Measurements from ENCODE around the gene ARHGAP40.

Gene ARHGAP40

DNA sequence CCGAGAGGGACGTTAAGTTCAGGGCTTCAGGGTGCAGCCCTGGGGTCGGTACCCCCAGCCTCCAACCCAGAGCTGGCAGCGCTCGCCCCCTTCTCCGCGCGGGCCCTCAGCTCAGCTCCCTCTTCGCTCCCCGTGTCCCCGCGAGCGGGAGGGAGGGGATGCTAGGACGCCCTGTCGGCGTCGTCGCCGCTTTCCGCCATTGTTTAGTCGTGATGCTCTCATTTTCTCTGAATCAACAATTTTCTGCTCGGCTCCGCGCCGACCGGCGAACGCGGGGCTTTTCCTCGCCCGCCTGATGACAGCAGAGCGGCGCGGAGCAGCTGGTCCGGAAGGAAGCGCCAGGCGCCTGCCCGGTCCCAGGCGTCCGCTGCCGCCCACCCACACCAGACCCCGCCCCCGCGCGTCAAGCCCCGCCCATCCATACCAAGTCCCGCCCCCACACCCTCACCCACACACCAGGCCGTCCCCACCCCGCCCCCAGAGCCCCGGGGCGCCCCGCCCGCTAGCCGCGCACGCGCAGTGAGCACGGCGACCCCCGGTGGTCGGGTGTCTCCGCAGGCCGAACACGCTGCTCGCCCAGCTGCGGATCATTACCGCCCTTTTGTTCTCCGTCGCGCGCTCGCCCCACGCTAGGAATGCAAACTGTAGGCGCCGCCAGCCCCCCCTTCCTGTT is 72.6 kb downstream of the ARHGAP40 start:
- peak in 3 of 4 experiments; percentile 47 to 60 (median 55) for DNase-seq (ENCODE audit: low read depth in 4 of 4, low spot score in 1 of 4)

DNA sequence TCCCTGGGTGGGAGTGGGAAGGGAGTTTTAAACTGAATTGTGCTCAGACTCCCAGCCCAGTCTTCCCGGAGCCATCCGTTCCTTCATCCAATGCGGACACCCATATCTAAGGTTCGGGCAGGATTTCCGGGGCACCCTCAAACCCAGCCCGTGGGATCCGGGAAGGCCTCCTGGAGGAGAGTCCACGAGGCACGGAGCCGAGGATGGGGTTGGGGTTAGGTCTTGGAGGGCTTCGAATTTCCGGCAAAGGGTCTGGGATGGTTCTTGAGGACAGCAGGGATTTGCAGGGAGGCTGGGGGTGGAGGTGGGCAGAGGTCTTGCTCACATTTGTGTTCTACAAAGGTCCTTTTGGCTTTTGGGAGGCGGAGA is 73.1 kb downstream of the ARHGAP40 start:
- no peak for DNase-seq (ENCODE audit: low read depth in 4 of 4, low spot score in 1 of 4)

DNA sequence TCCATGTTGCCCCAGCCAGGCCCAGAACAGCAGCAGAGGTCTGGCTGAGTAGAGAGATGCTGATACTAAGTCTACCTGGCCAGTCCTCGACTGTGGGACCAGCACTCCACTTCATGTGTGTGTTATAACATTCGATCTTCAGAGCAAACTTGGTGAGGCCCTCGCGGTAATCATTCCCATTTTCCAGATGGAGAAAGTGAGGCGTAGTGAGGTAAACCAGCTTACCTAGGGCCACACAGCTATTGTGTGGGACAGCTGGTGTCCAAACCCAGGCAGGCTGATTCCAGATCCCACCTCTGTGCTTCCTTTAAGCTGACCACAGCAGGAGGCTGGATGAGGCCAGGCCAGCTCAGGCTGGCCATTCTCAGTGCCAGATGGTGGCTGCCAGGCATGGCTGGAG is 75.0 kb downstream of the ARHGAP40 start:
- DNase-seq (ENCODE audit: low read depth in 4 of 4, low spot score in 1 of 4): no peak

DNA sequence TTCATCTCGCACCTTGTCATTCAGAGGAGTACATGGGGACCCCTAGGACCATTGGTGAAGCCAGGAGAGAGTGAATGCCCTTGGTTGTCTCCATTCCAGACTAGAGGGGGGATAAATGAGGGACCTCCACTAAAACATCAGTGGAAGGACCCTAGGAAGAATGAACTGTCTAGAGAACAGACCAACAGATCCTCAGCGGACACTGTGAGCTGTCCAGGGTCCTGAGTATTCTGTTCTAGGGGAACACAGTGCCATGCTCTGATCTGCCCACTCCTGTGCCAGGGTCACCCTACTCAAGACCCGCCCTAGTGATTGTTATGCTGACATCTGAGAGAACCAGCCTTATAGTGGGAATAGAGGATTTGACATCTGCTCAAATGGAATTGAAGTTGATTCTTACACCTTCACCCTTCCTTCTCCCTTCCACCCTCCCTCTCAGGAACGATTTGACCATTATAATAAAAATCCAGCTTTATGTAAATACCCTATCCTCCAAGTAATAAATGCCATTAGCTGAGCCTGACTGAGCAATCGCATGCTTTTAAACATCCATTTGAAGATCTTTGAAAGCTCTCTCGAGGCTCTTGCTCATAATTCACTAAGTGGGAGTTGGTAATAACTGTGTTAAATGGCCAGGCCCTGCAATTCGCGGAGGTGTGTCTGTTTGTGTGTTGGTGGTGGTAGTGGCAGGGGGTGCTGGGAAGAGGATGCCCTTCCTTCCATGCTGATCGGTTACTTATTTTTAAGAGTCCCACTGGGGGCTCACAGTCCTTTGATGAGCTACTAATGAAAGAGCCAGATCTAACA is 79.1 kb downstream of the ARHGAP40 start:
- DNase-seq (ENCODE audit: low read depth in 4 of 4, low spot score in 1 of 4): no peak

DNA sequence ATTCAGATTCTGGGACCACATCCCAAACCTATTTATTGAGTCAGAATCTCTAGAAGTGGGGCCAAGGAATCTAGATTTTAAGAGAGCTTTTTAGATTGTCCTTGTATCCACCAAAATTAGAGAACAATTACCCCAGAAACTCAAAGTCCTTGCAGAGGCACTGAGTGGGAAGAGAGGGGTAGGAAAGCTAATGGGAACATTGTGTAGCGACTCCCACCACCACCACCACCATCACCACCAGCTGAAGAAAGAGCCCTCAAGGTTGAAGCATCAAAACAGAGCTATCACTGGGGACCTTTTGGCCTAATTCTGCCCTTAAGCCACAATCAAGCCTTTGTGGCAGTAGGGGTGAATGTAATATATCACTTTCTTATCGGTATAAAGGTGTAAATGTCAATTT is 83.7 kb downstream of the ARHGAP40 start:
- DNase-seq (ENCODE audit: low read depth in 4 of 4, low spot score in 1 of 4): no peak

DNA sequence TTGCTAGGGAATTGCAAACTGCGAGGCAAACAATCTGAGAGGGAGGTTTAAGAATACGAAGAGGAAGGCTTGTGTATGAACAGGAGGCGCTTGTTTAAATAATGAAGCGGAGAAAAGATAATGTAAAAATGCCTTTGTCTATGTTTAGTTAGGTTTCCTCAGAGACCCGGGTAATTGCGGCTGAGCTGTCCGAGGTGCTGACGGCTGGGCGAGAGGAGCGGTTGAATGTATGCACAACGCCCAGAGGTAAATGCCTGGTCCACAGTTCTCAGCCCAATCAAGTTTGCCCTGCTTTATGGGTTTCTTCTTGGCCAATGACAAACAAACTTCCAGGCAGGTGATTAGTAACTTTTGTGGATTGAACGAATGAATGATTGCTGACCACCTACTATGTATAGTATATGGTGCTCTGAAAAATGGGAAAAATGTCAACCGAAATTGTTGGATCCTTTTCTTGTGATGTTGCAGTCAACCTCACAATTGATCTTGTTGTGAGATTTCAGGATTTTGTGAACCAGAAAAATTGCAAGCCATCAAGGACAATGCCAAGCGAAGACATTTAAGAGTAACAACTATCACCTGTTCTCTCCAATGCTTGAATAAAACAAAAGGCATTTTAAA is 84.4 kb downstream of the ARHGAP40 start:
- DNase-seq (ENCODE audit: low read depth in 4 of 4, low spot score in 1 of 4): peak in 1 of 4 experiments; percentile 14

DNA sequence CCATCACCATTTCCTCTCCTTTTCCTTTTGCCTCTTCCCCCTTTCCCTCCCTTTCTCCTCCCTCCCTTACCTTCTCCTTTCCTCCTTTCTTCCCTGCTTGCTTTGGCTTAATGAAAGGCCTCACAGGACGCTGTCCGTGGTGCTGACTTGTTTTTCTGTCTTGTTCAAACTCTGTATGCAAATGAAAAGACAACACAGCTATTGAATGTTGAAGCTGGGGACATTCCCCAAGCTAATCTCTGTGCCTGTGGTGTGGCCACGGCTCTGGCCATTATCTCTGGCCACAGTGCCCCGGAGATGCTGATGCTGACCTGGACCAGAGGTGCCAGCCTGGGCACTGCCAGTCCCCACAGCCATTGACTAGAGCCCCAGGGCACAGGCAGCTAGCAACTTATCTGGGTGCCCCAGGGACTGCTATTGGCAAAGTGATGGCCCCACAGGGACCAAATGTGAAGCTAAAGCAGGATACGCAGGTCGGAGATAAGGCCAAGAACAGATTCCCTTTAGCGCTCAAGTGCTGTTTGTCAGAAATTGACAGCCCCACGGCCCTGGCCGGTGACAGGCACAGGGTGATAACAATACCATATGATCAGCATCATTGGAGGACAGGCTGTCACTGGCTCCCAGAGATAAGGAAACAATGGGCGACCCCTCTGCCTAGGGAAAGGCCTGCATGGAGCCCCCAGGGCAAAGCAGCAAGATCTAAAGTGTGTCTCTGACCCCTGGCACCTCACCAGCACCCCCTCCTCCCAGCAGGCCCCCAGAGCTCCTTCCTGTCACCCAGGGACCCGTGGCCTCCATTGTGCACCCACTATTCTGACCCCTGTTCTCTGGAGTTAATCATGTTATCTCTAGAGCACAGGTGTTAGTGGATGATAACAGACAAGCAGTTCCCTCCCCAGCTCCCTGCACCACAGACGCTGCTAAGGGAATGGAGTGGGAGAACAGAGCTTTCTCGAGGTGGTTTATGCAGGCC is 91.1 kb downstream of the ARHGAP40 start:
- DNase-seq (ENCODE audit: low read depth in 4 of 4, low spot score in 1 of 4): peak in 3 of 4 experiments; percentile 16 to 34 (median 25)

DNA sequence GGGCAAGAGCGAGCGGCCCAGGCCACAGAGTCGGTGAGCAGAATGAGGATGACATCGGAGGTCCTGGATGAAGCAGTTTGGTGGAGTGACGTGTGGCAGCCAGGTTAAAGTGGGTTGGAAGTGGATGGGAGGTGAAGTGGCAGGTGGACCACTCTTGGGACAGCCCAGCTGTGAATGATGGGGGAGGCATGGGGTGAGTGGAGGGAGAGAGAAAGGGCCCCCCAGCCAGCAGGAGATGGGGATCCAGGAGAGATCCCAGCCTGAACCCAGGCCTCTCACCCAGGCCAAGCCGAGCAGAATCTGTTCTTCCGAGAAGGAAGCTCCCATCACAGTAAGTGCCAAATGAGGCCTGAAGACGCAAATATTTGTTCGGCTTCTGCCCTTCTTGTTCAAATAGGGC is 95.7 kb downstream of the ARHGAP40 start:
- no peak for DNase-seq (ENCODE audit: low read depth in 4 of 4, low spot score in 1 of 4)

DNA sequence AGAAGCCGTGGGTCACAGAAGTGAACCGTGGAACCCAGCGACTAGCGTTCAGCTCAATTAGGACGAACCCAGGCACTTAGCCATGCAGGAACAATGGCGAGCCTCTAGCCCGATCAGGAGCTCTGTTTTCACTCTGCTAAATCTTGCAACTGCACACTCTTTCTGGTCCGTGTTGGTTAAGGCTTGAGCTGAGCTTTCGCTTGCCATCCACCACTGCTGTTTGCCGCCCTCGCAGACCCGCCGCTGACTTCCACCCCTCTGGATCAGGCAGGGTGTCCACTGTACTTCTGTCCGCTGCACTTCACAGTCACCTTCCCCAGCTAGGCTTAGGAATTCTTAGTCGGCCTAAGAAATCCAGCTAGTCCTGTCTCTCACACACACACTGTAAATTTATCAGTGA is 96.9 kb downstream of the ARHGAP40 start:
- DNase-seq (ENCODE audit: low read depth in 4 of 4, low spot score in 1 of 4): no peak

DNA sequence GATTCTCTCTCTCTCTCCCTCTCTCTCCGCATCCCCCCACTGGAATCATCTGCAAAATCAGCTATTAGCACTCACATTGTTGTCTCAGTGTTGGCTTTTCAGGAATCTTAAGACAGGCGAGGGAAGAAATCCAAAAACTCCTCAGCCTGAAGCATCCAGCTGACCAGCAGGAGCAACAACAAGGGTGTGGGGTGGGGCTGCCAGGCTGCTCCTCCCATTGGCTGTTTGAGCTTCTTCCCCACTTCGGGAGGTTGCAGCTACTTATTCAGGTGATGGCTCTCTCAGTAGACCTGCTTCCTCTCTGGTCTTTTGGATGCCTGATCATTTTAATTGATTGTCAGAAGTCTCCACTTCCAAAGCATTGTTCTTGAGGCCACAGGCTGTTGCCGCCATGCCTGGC is 98.5 kb downstream of the ARHGAP40 start:
- no peak for DNase-seq (ENCODE audit: low read depth in 4 of 4, low spot score in 1 of 4)
